NT2/D1 (cell line): ENCODE results near the gene ALG14.

Source experiments
- SUZ12 ChIP-seq: IDR thresholded peaks from 2 replicates; pipeline ENCODE4 v1.6.1; 2011; ENCODE audit not compliant: insufficient read length, insufficient read depth; ENCODE audit errors: extremely low read depth
- YY1 ChIP-seq: IDR thresholded peaks from 2 replicates; pipeline ENCODE4 v1.6.1; 2011; ENCODE audit not compliant: insufficient read length, insufficient read depth
- ZNF274 ChIP-seq: IDR thresholded peaks from 2 replicates; pipeline ENCODE4 v1.6.1; 2011; ENCODE audit warnings: mild to moderate bottlenecking, low read depth, low read length

DNA sequence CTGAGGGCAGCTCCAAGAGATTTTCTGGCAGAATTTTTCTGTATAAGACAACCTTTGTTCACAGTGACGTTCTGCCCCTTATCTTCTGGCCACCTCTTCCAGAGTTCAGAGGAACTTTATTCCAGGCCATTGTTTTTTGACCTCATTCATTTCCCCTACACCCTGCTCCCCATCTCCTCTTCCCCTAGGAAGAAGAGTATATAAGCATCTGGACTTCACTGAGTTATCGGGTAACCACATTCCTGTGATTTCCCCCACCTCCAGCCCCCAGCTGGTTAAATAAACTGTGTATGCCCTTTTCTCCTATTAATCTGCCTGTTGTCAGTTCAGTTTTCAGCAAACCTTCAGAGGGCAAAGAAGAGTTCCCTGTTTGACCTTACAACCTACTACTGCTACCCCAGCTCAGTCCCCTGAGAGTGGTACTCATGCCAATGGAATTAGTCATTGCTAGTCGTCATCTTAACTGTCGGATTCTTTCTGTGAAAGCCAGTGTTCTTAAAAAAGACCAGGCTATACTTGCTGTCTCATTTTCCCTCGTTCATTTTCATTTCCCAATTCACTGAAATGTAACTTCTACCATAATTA is 14.3 kb upstream of the ALG14 start:
- no peak for TF ChIP-seq YY1
- no peak for TF ChIP-seq ZNF274
- TF ChIP-seq SUZ12, result no peak
